ENCODE data around the gene SOS2.

SOS2 gene

GRCh38 chr14:50231475-50232275 is at the start of gene SOS2:
SOS2 (minus strand) TSS chr14:50231578; CDS start chr14:50231283, 295 bp downstream.
- peak; percentile 85 for DNase-seq

- DNase-seq, result no peak
Observed at GRCh38 chr14:50272498-50272897, 41.1 kb upstream of the SOS2 start.

GRCh38 chr14:50270932-50271331 is 39.6 kb upstream of the SOS2 start:
- DNase-seq, result no peak

DNA sequence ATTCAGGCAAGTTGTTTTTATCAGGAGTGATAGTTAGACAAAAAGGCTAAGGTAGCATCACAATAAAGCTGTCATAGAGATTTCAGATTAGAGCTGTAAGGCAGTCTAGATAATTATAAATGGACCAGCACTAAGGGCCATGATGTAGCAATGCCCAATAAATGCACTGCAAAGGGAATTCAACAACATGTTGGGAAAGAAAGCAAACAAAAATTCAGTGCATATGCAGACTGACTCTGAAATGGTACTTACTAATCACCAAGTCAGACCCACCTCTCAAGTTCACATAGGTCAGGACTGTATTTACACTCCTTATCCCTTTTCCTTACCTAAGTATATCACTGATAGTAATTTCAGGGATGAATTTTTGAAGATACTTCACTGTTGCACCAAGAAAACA is 33.7 kb upstream of the SOS2 start:
- no peak for DNase-seq

GRCh38 chr14:50263321-50263720 is 31.9 kb upstream of the SOS2 start:
- no peak for DNase-seq

DNA sequence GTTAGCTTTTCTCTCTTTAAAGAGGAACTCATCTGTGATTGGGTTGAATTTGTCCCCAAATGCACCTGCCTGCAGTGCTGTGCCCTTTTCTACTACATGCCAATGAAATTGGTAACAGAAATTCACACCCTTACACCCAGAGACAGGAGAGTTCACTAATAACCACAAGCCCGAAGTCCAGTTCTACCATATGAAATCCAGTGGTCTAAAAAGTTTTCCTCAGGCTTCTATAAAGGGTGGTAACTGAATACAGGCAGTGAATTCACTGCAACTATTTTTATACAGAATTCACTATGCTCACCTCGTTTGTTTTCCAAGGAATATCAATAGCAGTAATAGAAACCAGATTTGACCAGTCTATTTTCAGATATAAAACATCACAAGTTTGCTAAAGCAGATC is 31.5 kb upstream of the SOS2 start:
- DNase-seq, result no peak

- DNase-seq, result peak; percentile 39
Observed at GRCh38 chr14:50260511-50260910, 29.1 kb upstream of the SOS2 start.

- DNase-seq, result no peak
Observed at GRCh38 chr14:50260072-50260471, 28.7 kb upstream of the SOS2 start.

DNA sequence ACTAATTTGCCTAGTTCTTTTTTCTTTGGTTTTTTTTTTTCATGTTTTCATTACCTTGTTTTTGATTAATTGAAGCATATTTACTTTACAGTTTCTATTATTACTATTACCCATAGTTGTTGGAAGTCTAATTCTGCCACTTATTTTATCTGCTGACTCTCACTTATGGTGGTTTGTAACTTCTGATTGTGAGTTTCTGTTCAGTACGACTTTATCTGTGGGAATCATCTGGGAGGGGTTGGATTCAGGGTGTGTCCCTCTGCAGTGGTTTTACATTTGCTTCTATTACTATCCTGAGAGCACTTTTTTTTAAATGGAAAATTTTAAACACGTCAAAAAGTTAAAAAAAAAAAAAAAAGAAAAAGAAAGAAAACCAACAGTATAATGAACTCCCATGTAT is 26.4 kb upstream of the SOS2 start:
- DNase-seq, result no peak

DNA sequence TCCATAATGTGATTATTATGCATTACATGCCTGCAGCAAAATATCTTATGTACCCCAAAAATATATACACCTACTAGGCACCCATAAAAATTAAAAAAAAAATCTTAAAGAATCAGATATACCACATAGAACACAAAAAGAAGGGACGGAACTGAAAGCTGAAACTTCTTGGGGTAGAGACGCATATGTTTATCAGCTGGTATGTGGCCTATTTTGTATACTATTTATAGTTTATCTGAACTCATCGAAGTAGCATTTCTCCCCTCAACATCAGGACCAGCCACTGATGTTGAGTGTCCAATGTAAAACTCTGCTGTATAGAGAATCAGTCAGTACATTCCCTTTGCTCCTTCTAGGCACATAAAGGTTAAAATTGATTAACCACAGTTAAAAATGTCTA is 22.9 kb upstream of the SOS2 start:
- DNase-seq, result no peak

GRCh38 chr14:50249136-50249775 is 17.9 kb upstream of the SOS2 start:
- no peak for DNase-seq

- DNase-seq, result no peak
Observed at GRCh38 chr14:50247245-50247644, 15.9 kb upstream of the SOS2 start.

DNA sequence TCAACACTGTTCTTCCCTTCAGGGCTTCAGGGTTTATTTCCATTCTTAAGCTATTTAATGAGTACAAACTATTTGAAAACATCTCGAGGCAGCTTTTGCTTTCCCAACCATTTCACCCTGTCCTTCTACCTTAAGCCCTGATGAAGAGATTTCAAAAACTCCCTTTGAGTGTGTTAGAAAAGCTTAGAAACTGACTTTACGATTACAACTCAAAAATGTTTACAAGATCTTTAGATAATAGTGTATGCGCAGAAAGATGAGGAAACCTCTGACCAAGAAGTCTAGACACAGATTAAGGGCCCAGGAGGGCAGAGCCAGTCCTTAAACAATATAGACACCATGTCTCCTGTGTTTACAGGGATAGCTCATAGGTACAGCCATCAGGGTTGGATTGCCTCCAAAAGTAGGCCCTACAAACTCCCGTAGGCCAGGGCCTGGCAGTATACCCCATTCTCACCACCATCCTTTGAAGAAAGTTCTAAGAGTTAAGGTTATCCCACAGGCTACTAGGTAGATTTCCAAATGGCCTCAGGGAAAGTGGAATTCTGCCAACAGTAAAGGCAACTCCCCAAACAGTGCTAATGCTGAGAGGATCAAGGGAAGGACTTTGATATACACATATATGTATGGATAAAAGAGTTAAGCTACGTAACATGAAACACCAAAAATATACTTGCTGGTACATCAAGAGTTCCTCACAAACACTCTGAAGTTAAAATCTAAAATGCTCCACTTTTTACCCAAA is 11.4 kb upstream of the SOS2 start:
- DNase-seq, result no peak

DNA sequence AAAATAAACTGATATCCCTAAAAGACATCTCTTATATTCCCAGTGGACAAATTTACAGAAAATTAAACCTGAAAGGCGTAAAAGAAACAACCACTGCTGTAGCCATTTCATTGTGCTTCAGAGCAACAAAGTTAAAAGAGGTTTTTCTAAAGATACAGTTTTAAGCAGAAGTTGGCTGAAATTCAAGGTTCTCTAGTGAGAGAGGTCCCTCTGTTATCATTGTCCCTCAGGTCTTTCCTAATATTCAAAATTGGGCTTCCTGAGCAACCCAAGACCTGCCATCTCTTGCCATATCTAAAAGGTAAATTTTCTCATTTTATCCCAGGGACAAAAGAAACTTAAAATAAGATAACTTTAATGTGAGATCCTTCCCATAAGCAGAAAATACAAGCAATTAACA is 10.7 kb upstream of the SOS2 start:
- DNase-seq, result no peak

- DNase-seq, result no peak
Observed at GRCh38 chr14:50237427-50237826, 6.0 kb upstream of the SOS2 start.

DNA sequence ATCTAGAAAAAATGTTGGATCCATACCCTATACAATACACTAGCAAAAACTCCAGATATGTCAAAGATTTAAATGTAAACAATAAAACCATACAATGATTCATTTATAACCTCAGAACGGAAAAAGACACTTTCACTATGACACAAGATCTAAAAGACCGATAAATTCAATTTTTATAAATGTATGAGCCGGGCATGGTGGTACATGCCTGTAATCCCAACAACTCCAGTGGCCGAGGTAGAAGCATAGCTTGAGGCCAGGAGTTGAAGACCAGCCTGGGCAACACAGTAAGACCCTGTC is 2.5 kb upstream of the SOS2 start:
- no peak for DNase-seq

- DNase-seq, result no peak
Observed at GRCh38 chr14:50233166-50233950, 2.0 kb upstream of the SOS2 start.

- no peak for DNase-seq
Observed at GRCh38 chr14:50232276-50232642, 881 bp upstream of the SOS2 start.

GRCh38 chr14:50230701-50231474 is 490 bp downstream of the SOS2 start:
- peak; percentile 51 for DNase-seq

- no peak for DNase-seq
Observed at GRCh38 chr14:50230401-50230700, 1.0 kb downstream of the SOS2 start.

DNA sequence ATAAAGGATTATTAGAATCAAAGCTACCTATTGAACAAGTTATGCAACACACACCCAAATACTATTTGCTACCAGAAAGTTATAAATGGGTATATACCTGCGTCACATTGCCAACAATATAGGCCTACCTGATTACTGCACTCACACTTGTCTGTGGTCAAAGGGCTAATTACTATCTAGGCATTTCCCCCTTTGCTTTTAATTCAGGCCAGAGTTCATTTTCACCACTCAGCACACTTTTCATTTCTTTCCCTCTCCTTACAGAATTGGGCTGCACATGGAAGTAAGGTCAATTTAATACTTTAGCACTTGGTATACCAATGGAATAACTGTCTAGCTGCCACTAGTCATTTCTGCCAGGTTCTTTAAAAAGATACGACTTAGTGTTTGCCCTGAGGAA is 1.7 kb downstream of the SOS2 start:
- no peak for DNase-seq

DNA sequence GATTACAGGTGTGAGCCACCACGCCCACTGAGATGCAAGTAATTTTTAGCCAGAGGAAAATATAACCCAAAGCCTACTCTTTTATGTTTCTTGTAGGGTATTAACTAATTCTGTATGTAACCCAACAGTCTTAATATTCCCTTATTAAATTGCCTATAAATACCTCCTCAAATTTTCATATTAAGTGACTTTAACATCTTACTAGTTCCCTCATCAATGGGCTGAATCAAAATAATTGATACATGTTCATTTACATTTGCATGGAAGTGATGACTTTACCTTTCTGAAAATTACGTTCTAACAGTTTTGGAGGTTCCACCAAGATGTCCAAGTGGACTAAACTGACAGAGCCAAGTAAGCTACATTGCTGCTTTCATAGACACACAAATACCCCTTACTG is 3.1 kb downstream of the SOS2 start:
- DNase-seq, result no peak

- DNase-seq, result no peak
Observed at GRCh38 chr14:50225974-50226297, 5.4 kb downstream of the SOS2 start.

All from fibroblast of upper back skin (primary cell).